Colonic mucosa (tissue), 4 donors: ENCODE results near the gene RNASE13. TPM values are rescaled to one million over a fixed set of nuclear protein-coding genes. Genes with fewer than 3 reads are reported as not detected.

ENCODE experiments used
- DNase-seq: peaks from one replicate; pipeline ENCODE4 v3.0.0-alpha.2; 2020
- H3K27ac ChIP-seq: fragments of 200-600 bp; one replicate; pipeline ENCODE4 v1.8.0; 2021
- H3K27me3 ChIP-seq: fragments of 200-600 bp; one replicate; pipeline ENCODE4 v1.8.0; 2021
- H3K36me3 ChIP-seq: fragments of 200-600 bp; one replicate; pipeline ENCODE4 v1.8.0; 2021
- H3K4me1 ChIP-seq: fragments of 200-600 bp; one replicate; pipeline ENCODE4 v1.8.0; 2021; ENCODE audit warnings: mild to moderate bottlenecking
- H3K4me3 ChIP-seq: fragments of 200-600 bp; one replicate; pipeline ENCODE4 v1.8.0; 2021
- H3K9ac ChIP-seq, 2 donors: one replicate each; pipeline ENCODE4 v1.7.0; 2013; ENCODE audit warnings: control low read depth in 2 of 2, low read depth in 2 of 2, low read length in 2 of 2
- H3K9me3 ChIP-seq: fragments of 200-600 bp; one replicate; pipeline ENCODE4 v1.8.0; 2021
- CTCF ChIP-seq: fragments of 200-600 bp; IDR thresholded peaks from one replicate; pipeline ENCODE4 v1.8.0; 2022; ENCODE audit warnings: antibody characterized with exemption, mild to moderate bottlenecking
- intact Hi-C: fragments of 100-400 bp; cut with DNase I; formaldehyde crosslinking; loops from one replicate; pipeline ENCODE4 v1.14.1; 2022
- total RNA-seq, 2 donors: library from RNA; stranded (reverse); fragmentation: NEBNext Ultra II Directional in 1 of 2; extraction: Animal tissue kit (Norgen Biotek cat#: 25700) in 1 of 2; gene quantifications; one replicate each; pipeline ENCODE4 v1.2.1, GENCODE V29; 2021
- donor health status: healthy.
- donor health status: DM: no; HTN: no; CAD: no.
- donor health status: DM: no; HTN: no; CAD: no.

RNASE13 gene
- total RNA-seq, 2 donors from 2014 or later = not detected

- Histone ChIP-seq H3K4me1 (no peaks in the 10 kb centered on the region), H3K9ac (no peak overlapping the region), H3K36me3 (peaks cover 4% of the 10 kb centered on the region), H3K4me3 (no peak overlapping the region), H3K9me3 (no peaks in the 10 kb centered on the region), H3K27me3 (no peaks in the 10 kb centered on the region), H3K27ac (no peak overlapping the region)
- DNase-seq = no peak
- intact Hi-C loops = loop anchor here (5.0 kb wide), 1 partner anchor 73 kb away; no protein-coding TSS in a partner anchor
- no peak for TF ChIP-seq CTCF
Measured at GRCh38 chr14:21019366-21019765, 15.2 kb downstream of the RNASE13 start.

GRCh38 chr14:21018781-21019180, 15.8 kb downstream of the RNASE13 start:
- Histone ChIP-seq H3K27me3 (no peaks in the 10 kb centered on the region), H3K4me3 (no peak overlapping the region), H3K27ac (no peak overlapping the region), H3K4me1 (no peaks in the 10 kb centered on the region), H3K9me3 (no peaks in the 10 kb centered on the region), H3K36me3 (peaks cover 4% of the 10 kb centered on the region), H3K9ac (no peak overlapping the region)
- no peak for DNase-seq
- intact Hi-C loops = loop anchor here (5.0 kb wide), 1 partner anchor 74 kb away; no protein-coding TSS in a partner anchor
- TF ChIP-seq CTCF = no peak

GRCh38 chr14:21018286-21018685, 16.3 kb downstream of the RNASE13 start:
- Histone ChIP-seq H3K27ac (no peak overlapping the region), H3K27me3 (no peaks in the 10 kb centered on the region), H3K9ac (no peak overlapping the region), H3K4me3 (no peak overlapping the region), H3K36me3 (peaks cover 4% of the 10 kb centered on the region), H3K9me3 (no peaks in the 10 kb centered on the region), H3K4me1 (no peaks in the 10 kb centered on the region)
- no peak for TF ChIP-seq CTCF
- no peak for DNase-seq
- intact Hi-C loops = loop anchor here (5.0 kb wide), 1 partner anchor 74 kb away; no protein-coding TSS in a partner anchor

- H3K9me3 ChIP-seq = no peaks in the 10 kb centered on the region
- no peaks in the 10 kb centered on the region for H3K27me3 ChIP-seq
- H3K4me1 ChIP-seq = no peaks in the 10 kb centered on the region
- TF ChIP-seq CTCF = no peak
- no peak for DNase-seq
- H3K36me3 ChIP-seq = peaks cover 4% of the 10 kb centered on the region
- no peak overlapping the region for H3K4me3 ChIP-seq
- no peak overlapping the region for H3K27ac ChIP-seq
- no peak overlapping the region for H3K9ac ChIP-seq
- intact Hi-C loops = loop anchor here (5.0 kb wide), 1 partner anchor 75 kb away; no protein-coding TSS in a partner anchor
Measured at GRCh38 chr14:21017528-21018245, 16.9 kb downstream of the RNASE13 start.

- Histone ChIP-seq H3K27ac (no peak overlapping the region), H3K4me1 (no peaks in the 10 kb centered on the region), H3K9me3 (no peaks in the 10 kb centered on the region), H3K4me3 (no peak overlapping the region), H3K9ac (no peak overlapping the region), H3K27me3 (no peaks in the 10 kb centered on the region), H3K36me3 (peaks cover 4% of the 10 kb centered on the region)
- TF ChIP-seq CTCF = no peak
- intact Hi-C loops = loop anchor here (5.0 kb wide), 1 partner anchor 76 kb away; no protein-coding TSS in a partner anchor
- DNase-seq = no peak
Measured at GRCh38 chr14:21016413-21017190, 18.0 kb downstream of the RNASE13 start.
